T-helper 2 cell treated with Interferon-gamma antibody and Interleukin-4, amounts not matched to agents 100 ng/mL and 5 ng/mL, for 36 hours (primary cell): ENCODE results near the gene SLC16A11. TPM values are rescaled to one million over a fixed set of nuclear protein-coding genes. Genes with fewer than 3 reads are reported as not detected.

Source experiments
- total RNA-seq: library from RNA; stranded (reverse); gene quantifications from 2 replicates; pipeline ENCODE4 v1.2.3, GENCODE V29; 2022

SLC16A11 gene
- total RNA-seq, 1 donor from 2014 or later, result 0.09 TPM

Other genes with a start within 250 kb of the SLC16A11 start
- gene TEKT1, start 212.4 kb downstream of the SLC16A11 start, total RNA-seq, result not detected in 2 replicates
- not detected in 2 replicates for gene ALOX12, start 48.0 kb downstream of the SLC16A11 start, total RNA-seq
- 138 and 139 TPM in 2 replicates for gene RNASEK, start 31.5 kb downstream of the SLC16A11 start, total RNA-seq
- gene BCL6B, start 21.0 kb downstream of the SLC16A11 start, total RNA-seq, result 0.36 and 0.39 TPM in 2 replicates
- 19.5 and 19.9 TPM in 2 replicates for gene SLC16A13, start 8.1 kb downstream of the SLC16A11 start, total RNA-seq
- gene CLEC10A, start 36.2 kb upstream of the SLC16A11 start, total RNA-seq, result not detected in 2 replicates
- gene ASGR2, start 70.7 kb upstream of the SLC16A11 start, total RNA-seq, result not detected in 2 replicates
- gene ASGR1, start 135.3 kb upstream of the SLC16A11 start, total RNA-seq, result 0.91 and 1.8 TPM in 2 replicates
- gene DLG4, start 175.7 kb upstream of the SLC16A11 start, total RNA-seq, result 9.1 and 9.6 TPM in 2 replicates
- 340 and 346 TPM in 2 replicates for gene ACADVL, start 175.8 kb upstream of the SLC16A11 start, total RNA-seq
- 46.4 and 51.1 TPM in 2 replicates for gene DVL2, start 190.4 kb upstream of the SLC16A11 start, total RNA-seq
- 53.4 and 55.1 TPM in 2 replicates for gene PHF23, start 195.4 kb upstream of the SLC16A11 start, total RNA-seq
- 223 and 242 TPM in 2 replicates for gene GABARAP, start 198.4 kb upstream of the SLC16A11 start, total RNA-seq
- gene CTDNEP1, start 207.6 kb upstream of the SLC16A11 start, total RNA-seq, result 170 and 179 TPM in 2 replicates
- gene ELP5, start 208.1 kb upstream of the SLC16A11 start, total RNA-seq, result 56.5 and 57.8 TPM in 2 replicates
- gene CLDN7, start 218.4 kb upstream of the SLC16A11 start, total RNA-seq, result 0.32 and 0.39 TPM in 2 replicates
- 0.07 TPM in 1 of 2 replicates, not detected in the other for gene SLC2A4, start 237.6 kb upstream of the SLC16A11 start, total RNA-seq